Vein endothelial cell (primary cell): ENCODE measurements around the gene NRDE2. TPM values are rescaled to one million over a fixed set of nuclear protein-coding genes. Genes with fewer than 3 reads are reported as not detected.

Experiments
- total RNA-seq: library from RNA; depleted of rRNA; stranded (reverse); fragments of >200 nt; gene quantifications from 2 replicates; pipeline ENCODE4 v1.2.3, GENCODE V29; 2012

NRDE2 gene, protein sequence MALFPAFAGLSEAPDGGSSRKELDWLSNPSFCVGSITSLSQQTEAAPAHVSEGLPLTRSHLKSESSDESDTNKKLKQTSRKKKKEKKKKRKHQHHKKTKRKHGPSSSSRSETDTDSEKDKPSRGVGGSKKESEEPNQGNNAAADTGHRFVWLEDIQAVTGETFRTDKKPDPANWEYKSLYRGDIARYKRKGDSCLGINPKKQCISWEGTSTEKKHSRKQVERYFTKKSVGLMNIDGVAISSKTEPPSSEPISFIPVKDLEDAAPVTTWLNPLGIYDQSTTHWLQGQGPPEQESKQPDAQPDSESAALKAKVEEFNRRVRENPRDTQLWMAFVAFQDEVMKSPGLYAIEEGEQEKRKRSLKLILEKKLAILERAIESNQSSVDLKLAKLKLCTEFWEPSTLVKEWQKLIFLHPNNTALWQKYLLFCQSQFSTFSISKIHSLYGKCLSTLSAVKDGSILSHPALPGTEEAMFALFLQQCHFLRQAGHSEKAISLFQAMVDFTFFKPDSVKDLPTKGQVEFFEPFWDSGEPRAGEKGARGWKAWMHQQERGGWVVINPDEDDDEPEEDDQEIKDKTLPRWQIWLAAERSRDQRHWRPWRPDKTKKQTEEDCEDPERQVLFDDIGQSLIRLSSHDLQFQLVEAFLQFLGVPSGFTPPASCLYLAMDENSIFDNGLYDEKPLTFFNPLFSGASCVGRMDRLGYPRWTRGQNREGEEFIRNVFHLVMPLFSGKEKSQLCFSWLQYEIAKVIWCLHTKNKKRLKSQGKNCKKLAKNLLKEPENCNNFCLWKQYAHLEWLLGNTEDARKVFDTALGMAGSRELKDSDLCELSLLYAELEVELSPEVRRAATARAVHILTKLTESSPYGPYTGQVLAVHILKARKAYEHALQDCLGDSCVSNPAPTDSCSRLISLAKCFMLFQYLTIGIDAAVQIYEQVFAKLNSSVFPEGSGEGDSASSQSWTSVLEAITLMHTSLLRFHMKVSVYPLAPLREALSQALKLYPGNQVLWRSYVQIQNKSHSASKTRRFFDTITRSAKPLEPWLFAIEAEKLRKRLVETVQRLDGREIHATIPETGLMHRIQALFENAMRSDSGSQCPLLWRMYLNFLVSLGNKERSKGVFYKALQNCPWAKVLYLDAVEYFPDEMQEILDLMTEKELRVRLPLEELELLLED
- 10.1 and 14.0 TPM in 2 replicates for total RNA-seq

DNA sequence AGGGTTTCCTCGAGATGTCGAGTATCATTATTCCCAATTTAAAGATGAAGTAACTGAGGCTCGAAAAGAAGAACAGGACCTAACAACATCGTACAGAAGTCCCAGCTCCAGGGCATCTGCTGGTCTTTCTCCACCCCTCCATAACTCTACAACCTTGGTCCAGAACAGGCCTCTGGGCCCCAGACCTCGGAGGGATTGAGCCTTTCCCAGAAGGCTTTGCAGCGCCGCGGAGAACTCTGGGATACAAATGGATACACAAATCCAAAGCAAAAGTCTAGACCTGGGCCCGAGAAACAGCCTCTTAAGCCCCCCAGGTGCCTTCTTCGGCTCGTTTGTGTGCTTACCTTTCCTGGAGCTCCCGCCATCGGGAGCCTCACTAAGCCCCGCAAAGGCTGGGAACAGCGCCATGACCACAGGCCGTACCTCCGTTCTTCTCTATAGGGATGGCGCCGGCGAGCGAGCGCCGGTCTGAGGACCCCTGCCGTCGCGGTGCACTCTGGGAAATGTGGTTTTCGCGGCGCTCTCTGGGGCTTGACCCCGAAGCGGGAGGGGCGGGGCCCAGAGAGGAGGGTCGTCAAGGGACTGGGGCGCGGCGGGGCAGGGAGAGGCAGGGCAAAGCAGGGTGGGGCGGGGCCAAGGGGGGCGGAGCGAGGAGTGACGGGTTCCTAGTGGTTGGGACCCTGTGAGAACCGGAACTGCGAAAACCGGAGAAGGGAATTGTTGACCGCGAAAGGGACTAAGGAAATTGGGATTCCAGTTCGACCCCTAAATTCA is at the start of gene NRDE2:
Gene NRDE2, minus strand, starts transcription at position 445 of the 774 bp plus-strand sequence. Its CDS starts 37 bp downstream, at position 408.

DNA sequence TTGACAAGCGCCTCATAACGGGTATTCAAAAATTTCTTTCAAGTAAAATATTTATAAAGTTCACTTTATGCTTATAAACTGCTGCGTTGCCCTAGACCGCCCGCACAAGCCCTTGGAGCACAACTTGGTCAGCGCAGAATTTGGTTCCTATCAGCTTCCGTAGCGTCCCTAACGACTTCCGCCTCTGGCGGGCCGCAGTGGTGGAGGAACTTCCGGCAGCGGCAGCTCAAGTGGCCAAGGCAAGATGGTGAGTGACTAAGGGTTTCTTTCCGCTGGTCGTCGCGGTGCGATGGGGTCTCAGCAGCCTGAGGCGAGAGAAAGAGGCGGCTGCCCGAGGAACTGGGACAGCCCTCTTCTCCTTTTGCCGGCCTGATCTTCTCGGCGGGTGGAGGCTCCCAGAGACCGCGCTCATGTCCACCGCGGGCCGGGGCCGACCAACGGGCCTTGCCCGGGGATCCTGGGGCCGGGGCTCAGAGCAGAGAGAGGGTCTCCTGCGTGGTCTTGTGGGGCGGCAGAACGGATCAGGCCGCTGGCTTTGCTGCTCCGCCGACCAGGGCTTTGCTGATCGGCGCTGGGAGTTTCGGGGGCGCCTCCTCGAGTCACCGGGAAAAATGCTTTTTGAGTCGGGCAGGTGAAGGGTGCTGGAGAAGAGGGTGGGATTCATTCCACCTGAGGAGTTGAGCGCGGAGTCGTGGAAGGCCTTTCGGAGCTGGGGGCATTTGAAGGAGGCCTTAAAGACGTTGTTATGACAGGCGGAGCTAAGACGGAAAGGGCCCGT is 75.2 kb downstream of the NRDE2 start, which contains the start of gene PSMC1:
Gene PSMC1, plus strand, starts transcription at position 200 of the 778 bp plus-strand sequence. Its CDS starts 45 bp downstream, at position 245.

Other genes with a start within 250 kb of the NRDE2 start
- 125 and 238 TPM in 2 replicates for gene PSMC1, start 75.4 kb downstream of the NRDE2 start, total RNA-seq
- 674 and 980 TPM in 2 replicates for gene CALM1, start 65.1 kb upstream of the NRDE2 start, total RNA-seq